ENCODE results near the gene ACOT11. TPM values are rescaled to one million over a fixed set of nuclear protein-coding genes. Genes with fewer than 3 reads are reported as not detected.

ACOT11 gene
- total and polyA plus RNA-seq, 9 of the 15 experiments (the other 6 are each of a cell fraction or from before 2014, with no cell fraction given): 0.04 to 1.2 (median 0.64) TPM; not detected in 2

GRCh38 chr1:54577612-54578011 lies 29.6 kb downstream of the ACOT11 start (continued):
- TF ChIP-seq, protein P1, sequence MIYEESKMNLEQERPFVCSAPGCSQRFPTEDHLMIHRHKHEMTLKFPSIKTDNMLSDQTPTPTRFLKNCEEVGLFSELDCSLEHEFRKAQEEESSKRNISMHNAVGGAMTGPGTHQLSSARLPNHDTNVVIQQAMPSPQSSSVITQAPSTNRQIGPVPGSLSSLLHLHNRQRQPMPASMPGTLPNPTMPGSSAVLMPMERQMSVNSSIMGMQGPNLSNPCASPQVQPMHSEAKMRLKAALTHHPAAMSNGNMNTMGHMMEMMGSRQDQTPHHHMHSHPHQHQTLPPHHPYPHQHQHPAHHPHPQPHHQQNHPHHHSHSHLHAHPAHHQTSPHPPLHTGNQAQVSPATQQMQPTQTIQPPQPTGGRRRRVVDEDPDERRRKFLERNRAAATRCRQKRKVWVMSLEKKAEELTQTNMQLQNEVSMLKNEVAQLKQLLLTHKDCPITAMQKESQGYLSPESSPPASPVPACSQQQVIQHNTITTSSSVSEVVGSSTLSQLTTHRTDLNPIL (CRISPR knock-in tag; IDR thresholded peaks at IDR 0.05): no peak
- no peak for TF ChIP-seq ELF4 (CRISPR knock-in tag; IDR thresholded peaks at IDR 0.05)
- no peak for TF ChIP-seq ZNF318 (IDR thresholded peaks at IDR 0.05; ENCODE audit: borderline replicate concordance in 1 of 2, low read depth in 1 of 2)
- TF ChIP-seq, protein P2, sequence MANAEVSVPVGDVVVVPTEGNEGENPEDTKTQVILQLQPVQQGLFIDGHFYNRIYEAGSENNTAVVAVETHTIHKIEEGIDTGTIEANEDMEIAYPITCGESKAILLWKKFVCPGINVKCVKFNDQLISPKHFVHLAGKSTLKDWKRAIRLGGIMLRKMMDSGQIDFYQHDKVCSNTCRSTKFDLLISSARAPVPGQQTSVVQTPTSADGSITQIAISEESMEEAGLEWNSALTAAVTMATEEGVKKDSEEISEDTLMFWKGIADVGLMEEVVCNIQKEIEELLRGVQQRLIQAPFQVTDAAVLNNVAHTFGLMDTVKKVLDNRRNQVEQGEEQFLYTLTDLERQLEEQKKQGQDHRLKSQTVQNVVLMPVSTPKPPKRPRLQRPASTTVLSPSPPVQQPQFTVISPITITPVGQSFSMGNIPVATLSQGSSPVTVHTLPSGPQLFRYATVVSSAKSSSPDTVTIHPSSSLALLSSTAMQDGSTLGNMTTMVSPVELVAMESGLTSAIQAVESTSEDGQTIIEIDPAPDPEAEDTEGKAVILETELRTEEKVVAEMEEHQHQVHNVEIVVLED (CRISPR knock-in tag; IDR thresholded peaks at IDR 0.05): no peak
- no peak for TF ChIP-seq ILK (tag; IDR thresholded peaks at IDR 0.05; ENCODE audit: borderline replicate concordance, low read depth)
- no peak for TF ChIP-seq GTF2F1 (IDR thresholded peaks at IDR 0.05; ENCODE audit: low read depth, low read length)
- no peak for TF ChIP-seq IRF2 (CRISPR knock-in tag; IDR thresholded peaks at IDR 0.05)
- no peak for TF ChIP-seq MAFK (IDR thresholded peaks at IDR 0.05; ENCODE audit: low read length)
- TF ChIP-seq RNF2 (IDR thresholded peaks at IDR 0.05): no peak
- TF ChIP-seq, protein P3, sequence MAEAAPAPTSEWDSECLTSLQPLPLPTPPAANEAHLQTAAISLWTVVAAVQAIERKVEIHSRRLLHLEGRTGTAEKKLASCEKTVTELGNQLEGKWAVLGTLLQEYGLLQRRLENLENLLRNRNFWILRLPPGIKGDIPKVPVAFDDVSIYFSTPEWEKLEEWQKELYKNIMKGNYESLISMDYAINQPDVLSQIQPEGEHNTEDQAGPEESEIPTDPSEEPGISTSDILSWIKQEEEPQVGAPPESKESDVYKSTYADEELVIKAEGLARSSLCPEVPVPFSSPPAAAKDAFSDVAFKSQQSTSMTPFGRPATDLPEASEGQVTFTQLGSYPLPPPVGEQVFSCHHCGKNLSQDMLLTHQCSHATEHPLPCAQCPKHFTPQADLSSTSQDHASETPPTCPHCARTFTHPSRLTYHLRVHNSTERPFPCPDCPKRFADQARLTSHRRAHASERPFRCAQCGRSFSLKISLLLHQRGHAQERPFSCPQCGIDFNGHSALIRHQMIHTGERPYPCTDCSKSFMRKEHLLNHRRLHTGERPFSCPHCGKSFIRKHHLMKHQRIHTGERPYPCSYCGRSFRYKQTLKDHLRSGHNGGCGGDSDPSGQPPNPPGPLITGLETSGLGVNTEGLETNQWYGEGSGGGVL (CRISPR knock-in tag; IDR thresholded peaks at IDR 0.05): no peak
- TF ChIP-seq ZFX (CRISPR knock-in tag; IDR thresholded peaks at IDR 0.05): peak; percentile 61
- TF ChIP-seq VEZF1 (CRISPR knock-in tag; IDR thresholded peaks at IDR 0.05): no peak
- TF ChIP-seq ZNF143 (CRISPR knock-in tag; IDR thresholded peaks at IDR 0.05): no peak
- TF ChIP-seq ASH1L (IDR thresholded peaks at IDR 0.05; ENCODE audit: borderline replicate concordance, low read depth, partially characterized antibody): no peak
